ENCODE results near the gene ACSM5.

Gene ACSM5

GRCh38 chr16:20409398-20410120 lies at the start of gene ACSM5:
Gene ACSM5 (plus strand): TSS chr16:20409534. CDS start chr16:20411485, 1,951 bp downstream.
- DNase-seq: no peak

- DNase-seq: no peak
Observed at GRCh38 chr16:20359997-20360396, 49.3 kb upstream of the ACSM5 start.

GRCh38 chr16:20363191-20363590 lies 46.1 kb upstream of the ACSM5 start:
- DNase-seq: no peak

- no peak for DNase-seq
Observed at GRCh38 chr16:20364051-20364450, 45.3 kb upstream of the ACSM5 start.

- DNase-seq: no peak
Observed at GRCh38 chr16:20369452-20370054, 39.8 kb upstream of the ACSM5 start.

- DNase-seq: no peak
Observed at GRCh38 chr16:20372701-20373100, 36.6 kb upstream of the ACSM5 start.

- no peak for DNase-seq
Observed at GRCh38 chr16:20377181-20377580, 32.2 kb upstream of the ACSM5 start.

- DNase-seq: no peak
Observed at GRCh38 chr16:20380782-20381181, 28.6 kb upstream of the ACSM5 start.

GRCh38 chr16:20382202-20382948 lies 27.0 kb upstream of the ACSM5 start:
- DNase-seq: no peak

GRCh38 chr16:20383106-20384029 lies 26.0 kb upstream of the ACSM5 start:
- DNase-seq: peak; percentile 44

GRCh38 chr16:20385844-20386832 lies 23.2 kb upstream of the ACSM5 start:
- DNase-seq: peak; percentile 63

GRCh38 chr16:20387978-20388377 lies 21.4 kb upstream of the ACSM5 start:
- no peak for DNase-seq

- DNase-seq: no peak
Observed at GRCh38 chr16:20388854-20389253, 20.5 kb upstream of the ACSM5 start.

- DNase-seq: no peak
Observed at GRCh38 chr16:20391045-20391444, 18.3 kb upstream of the ACSM5 start.

- no peak for DNase-seq
Observed at GRCh38 chr16:20393801-20394577, 15.3 kb upstream of the ACSM5 start.

GRCh38 chr16:20395946-20396345 lies 13.4 kb upstream of the ACSM5 start:
- DNase-seq: no peak

GRCh38 chr16:20396846-20397467 lies 12.4 kb upstream of the ACSM5 start:
- DNase-seq: no peak

GRCh38 chr16:20397468-20398074 lies 11.8 kb upstream of the ACSM5 start:
- no peak for DNase-seq

- no peak for DNase-seq
Observed at GRCh38 chr16:20398603-20399002, 10.7 kb upstream of the ACSM5 start.

GRCh38 chr16:20399185-20399584 lies 10.1 kb upstream of the ACSM5 start:
- DNase-seq: no peak
